ENCODE measurements around the gene PPP2R5B.

GRCh38 chr11:64888406-64888728, 36.1 kb upstream of the PPP2R5B start:
- TF ChIP-seq CTCF (IDR thresholded peaks at IDR 0.05) (no peak), ZFX (IDR thresholded peaks at IDR 0.05; ENCODE audit: borderline replicate concordance) (no peak)

All from 22Rv1 (cell line).